AML-193 (cell line): ENCODE data around the gene SYT8.

ENCODE experiments used
- DNase-seq, 2 experiments: peaks; one replicate each; lab custom pipeline; 2025; lab: John Stamatoyannopoulos, UW

The SYT8 gene

GRCh38 chr11:1832211-1832919 lies 2.4 kb upstream of the SYT8 start:
- no peak for DNase-seq

- no peak for DNase-seq
Observed at GRCh38 chr11:1832920-1833295, 1.9 kb upstream of the SYT8 start.

GRCh38 chr11:1834062-1834610 lies 654 bp upstream of the SYT8 start:
- DNase-seq, result no peak

GRCh38 chr11:1835671-1836010 lies 851 bp downstream of the SYT8 start:
- no peak for DNase-seq

GRCh38 chr11:1836011-1836945 lies 1.5 kb downstream of the SYT8 start:
- DNase-seq, result no peak

GRCh38 chr11:1837171-1838076 lies 2.6 kb downstream of the SYT8 start:
- DNase-seq, result peak; percentile 17 to 41

DNA sequence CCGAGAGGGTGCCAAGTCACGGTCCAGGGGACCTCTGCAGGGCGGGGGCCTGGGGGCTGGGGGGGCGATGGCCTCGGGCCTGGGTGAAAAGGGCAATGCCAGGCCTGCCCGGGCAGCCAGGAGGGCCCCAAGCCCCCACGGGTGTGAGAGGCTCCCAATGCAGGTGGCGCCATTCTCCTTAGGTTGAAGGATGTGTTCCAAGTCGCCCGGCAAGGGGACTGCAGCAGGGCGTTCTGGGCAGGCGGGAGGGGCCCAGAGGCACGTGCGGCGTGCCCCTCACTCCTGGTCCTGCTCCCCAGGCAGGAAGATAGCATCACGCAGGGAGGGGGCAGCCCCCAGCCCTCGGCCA lies 3.3 kb downstream of the SYT8 start:
- no peak for DNase-seq

- DNase-seq, result no peak
Observed at GRCh38 chr11:1838426-1839144, 3.8 kb downstream of the SYT8 start, which contains the start of gene TNNI2. TNNI2 (plus strand) TSS chr11:1838981; CDS start chr11:1839697, 716 bp downstream.

DNA sequence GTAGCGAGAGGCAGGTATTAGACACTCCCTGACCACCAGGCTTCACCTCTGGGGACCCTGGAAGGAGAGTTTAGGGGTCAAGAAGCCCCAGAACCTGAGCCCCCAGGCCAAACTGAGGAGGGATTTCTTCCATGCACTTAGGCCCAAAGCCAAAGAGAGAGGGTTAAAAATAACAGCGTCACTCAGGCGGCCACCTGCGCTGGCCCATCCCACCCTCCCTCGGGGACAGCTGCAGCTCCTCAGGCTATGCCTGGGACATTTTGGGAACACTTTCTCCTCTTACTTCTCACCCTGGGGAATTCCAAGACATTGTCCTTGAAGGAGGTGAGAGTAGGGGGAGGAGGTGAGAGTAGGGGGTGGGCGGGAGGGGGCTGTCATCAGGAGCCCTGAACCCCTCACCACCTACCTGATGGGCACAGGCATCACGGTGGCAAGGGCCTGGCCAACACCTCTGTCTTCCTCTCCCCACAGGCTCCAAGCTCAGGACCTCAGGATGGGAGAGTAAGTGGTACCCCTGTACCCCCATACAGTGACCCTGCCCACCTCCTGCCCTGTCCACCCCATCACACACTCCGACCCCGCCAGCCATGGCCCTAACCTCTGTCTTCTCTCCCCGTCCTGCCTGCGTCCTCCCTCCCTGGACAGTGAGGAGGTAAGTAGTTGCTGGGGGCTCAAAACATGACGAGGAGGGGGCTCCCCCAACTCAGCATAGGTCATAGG lies 4.6 kb downstream of the SYT8 start:
- DNase-seq, result no peak

GRCh38 chr11:1839924-1840779 lies 5.4 kb downstream of the SYT8 start:
- DNase-seq, result peak; percentile 72 to 76

DNA sequence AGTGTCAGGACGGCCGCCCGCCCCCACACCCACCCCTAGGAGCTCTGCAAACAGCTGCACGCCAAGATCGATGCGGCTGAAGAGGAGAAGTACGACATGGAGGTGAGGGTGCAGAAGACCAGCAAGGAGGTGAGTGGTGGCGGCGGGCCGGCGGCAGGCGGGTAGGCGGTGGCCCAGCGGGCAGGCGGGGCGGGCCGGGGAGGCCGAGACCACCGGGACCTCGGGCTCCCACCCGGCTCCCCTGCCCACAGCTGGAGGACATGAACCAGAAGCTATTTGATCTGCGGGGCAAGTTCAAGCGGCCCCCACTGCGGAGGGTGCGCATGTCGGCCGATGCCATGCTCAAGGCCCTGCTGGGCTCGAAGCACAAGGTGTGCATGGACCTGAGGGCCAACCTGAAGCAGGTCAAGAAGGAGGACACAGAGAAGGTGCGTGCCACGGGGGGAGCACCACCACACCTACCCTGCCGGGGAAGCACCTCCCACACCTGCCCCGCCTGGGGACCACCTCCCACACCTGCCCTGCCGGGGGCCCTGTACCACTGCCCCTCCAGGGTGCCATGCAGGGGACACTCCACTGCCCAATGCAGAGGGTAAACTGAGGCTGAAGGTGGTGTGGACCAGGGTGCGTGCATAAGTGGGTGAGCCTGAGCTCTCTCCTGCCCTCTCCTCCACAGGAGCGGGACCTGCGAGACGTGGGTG lies 6.1 kb downstream of the SYT8 start:
- DNase-seq, result no peak

DNA sequence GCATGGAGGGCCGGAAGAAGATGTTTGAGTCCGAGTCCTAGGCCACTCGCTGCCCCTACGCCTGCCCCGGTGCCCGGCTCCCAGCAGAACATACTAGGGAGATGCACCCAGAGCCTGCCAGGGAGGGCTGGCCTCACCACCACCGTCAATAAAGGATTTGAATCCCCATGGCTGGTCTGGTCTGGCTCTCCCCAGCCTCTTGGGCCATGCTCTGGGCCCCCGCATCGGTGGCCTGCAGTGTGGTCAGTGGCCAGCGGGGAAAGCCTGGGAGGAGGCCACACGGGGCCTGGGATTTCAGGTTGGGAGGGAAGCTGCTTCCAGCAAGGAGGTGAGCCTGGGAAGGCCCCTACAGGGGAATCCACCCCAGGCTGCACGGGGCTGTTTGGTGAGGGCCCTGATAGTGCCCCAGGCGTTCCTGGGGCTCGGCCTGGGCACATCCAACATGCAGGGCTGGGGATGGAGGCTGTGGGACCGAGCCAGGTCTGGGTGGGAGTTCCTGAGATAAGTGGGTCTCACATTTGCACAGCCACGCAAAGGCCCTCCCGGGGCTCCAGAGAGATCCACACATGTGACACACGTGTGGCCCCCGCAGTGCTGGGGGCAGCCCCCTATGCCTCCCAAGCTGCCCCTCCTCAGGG lies 6.8 kb downstream of the SYT8 start:
- no peak for DNase-seq

- DNase-seq, result no peak
Observed at GRCh38 chr11:1842149-1843097, 7.6 kb downstream of the SYT8 start.

DNA sequence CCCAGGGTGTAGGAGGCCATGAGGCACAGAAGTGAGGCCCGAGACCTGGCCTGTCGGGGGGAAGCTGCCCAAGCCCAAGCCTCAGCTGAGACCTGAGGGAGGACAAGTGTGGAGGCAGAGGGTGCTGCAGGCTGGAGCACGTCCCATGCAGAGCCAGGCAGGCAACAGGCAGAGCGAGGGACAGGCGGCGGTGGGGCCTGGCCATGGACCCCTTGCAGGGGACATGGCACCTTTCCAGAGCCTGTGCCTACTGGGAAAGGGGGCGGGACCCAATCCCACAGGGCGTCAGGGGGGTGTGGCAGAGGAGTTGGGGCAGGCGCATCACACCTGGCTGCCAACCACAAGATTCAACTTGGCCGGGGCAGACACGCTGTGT lies 8.3 kb downstream of the SYT8 start:
- DNase-seq, result no peak

GRCh38 chr11:1843796-1844195 lies 9.0 kb downstream of the SYT8 start:
- no peak for DNase-seq

GRCh38 chr11:1844221-1845094 lies 9.7 kb downstream of the SYT8 start:
- DNase-seq, result peak; percentile 59 to 61

- DNase-seq, result no peak
Observed at GRCh38 chr11:1845095-1845429, 10.3 kb downstream of the SYT8 start.
